SU-DHL-6 (cell line): ENCODE data around the gene DTHD1.

Experiments used
- H2AFZ ChIP-seq: fragments of 200-600 bp; sonication (generic); 2 replicates; pipeline ENCODE4 v1.6.1; 2014; ENCODE audit warnings: low read depth, mild to moderate bottlenecking, moderate library complexity, mixed read lengths, antibody characterized with exemption, low read length; ENCODE audit not compliant: severe bottlenecking
- H3F3A ChIP-seq: fragments of 200-600 bp; shearing (Covaris generic); 2 replicates; pipeline ENCODE4 v1.6.0; 2016; ENCODE audit warnings: antibody characterized with exemption, mild to moderate bottlenecking; ENCODE audit not compliant: insufficient read depth
- H3K27ac ChIP-seq: fragments of 200-600 bp; sonication (generic); 2 replicates; pipeline ENCODE4 v1.5.1; 2016; ENCODE audit warnings: low read depth, mild to moderate bottlenecking, low read length, moderate library complexity, mixed read lengths
- H3K27me3 ChIP-seq: fragments of 200-600 bp; sonication (generic), shearing (Covaris generic); 2 replicates; pipeline ENCODE4 v1.6.0; 2014; ENCODE audit warnings: mild to moderate bottlenecking, low read length
- H3K36me3 ChIP-seq: fragments of 200-600 bp; sonication (generic); 2 replicates; pipeline ENCODE4 v1.6.1; 2014; ENCODE audit warnings: mild to moderate bottlenecking, low read length, mixed read lengths
- H3K4me2 ChIP-seq: fragments of 300-600, 200-600 bp; shearing (Covaris generic), sonication (generic); 2 replicates; pipeline ENCODE4 v1.6.0; 2014; ENCODE audit warnings: low read length, low read depth, mild to moderate bottlenecking; ENCODE audit not compliant: poor library complexity, severe bottlenecking
- H3K4me3 ChIP-seq: fragments of 200-600 bp; sonication (generic); 2 replicates; pipeline ENCODE4 v1.5.1; 2014; ENCODE audit warnings: antibody characterized with exemption, low read length, mild to moderate bottlenecking, mixed read lengths; ENCODE audit not compliant: insufficient read depth, poor library complexity, severe bottlenecking
- H3K79me2 ChIP-seq: fragments of 200-600 bp; sonication (generic); 2 replicates; pipeline ENCODE4 v1.6.1; 2014; ENCODE audit warnings: mild to moderate bottlenecking, low read length, moderate library complexity; ENCODE audit not compliant: insufficient read depth
- H3K9ac ChIP-seq: fragments of 200-600 bp; sonication (generic); 2 replicates; pipeline ENCODE4 v1.7.0; 2014; ENCODE audit warnings: mild to moderate bottlenecking, low read length
- H3K9me2 ChIP-seq: fragments of 200-600 bp; sonication (generic); replicated peaks from 2 replicates; pipeline ENCODE4 v1.6.1; 2014; ENCODE audit warnings: low read length; ENCODE audit not compliant: insufficient read depth
- H3K9me3 ChIP-seq: fragments of 200-600 bp; sonication (generic); 2 replicates; pipeline ENCODE4 v1.6.1; 2014; ENCODE audit warnings: low read length, mixed read lengths; ENCODE audit not compliant: insufficient read depth
- H4K20me1 ChIP-seq: fragments of 200-600 bp; sonication (generic); 2 replicates; pipeline ENCODE4 v1.6.1; 2014; ENCODE audit warnings: low read depth, mild to moderate bottlenecking, antibody characterized with exemption, low read length, moderate library complexity, mixed read lengths
- EZH2phosphoT487 ChIP-seq: fragments of 200-600 bp; sonication (generic), shearing (Covaris generic); conservative IDR thresholded peaks from 2 replicates; pipeline ENCODE4 v1.6.1; 2018; ENCODE audit warnings: mild to moderate bottlenecking, antibody characterized with exemption, low read length, moderate library complexity, mixed read lengths
- TF ChIP-seq, protein P1 (sequence below): fragments of 200-600 bp; sonication (generic); IDR thresholded peaks from one replicate; pipeline ENCODE4 v1.5.1; 2017; ENCODE audit warnings: antibody characterized with exemption, mild to moderate bottlenecking, low read length, moderate library complexity; ENCODE audit not compliant: insufficient read depth, poor library complexity, severe bottlenecking

The DTHD1 gene

GRCh38 chr4:36281384-36282106, at the start of gene DTHD1:
DTHD1 (plus strand) TSS chr4:36281616; CDS start chr4:36281759, 143 bp downstream.
- no peaks in the 10 kb centered on the region for H4K20me1 ChIP-seq
- no peak within 1 kb of the TSS for H3K4me3 ChIP-seq
- H3K9ac ChIP-seq = no peak within 1 kb of the TSS
- H3K9me2 ChIP-seq = no peaks in the 10 kb centered on the region; the same call in 1 of the 2 replicates
- H3K36me3 ChIP-seq = no peaks in the 10 kb centered on the region
- no peak for TF ChIP-seq EZH2phosphoT487
- TF ChIP-seq, protein P1, sequence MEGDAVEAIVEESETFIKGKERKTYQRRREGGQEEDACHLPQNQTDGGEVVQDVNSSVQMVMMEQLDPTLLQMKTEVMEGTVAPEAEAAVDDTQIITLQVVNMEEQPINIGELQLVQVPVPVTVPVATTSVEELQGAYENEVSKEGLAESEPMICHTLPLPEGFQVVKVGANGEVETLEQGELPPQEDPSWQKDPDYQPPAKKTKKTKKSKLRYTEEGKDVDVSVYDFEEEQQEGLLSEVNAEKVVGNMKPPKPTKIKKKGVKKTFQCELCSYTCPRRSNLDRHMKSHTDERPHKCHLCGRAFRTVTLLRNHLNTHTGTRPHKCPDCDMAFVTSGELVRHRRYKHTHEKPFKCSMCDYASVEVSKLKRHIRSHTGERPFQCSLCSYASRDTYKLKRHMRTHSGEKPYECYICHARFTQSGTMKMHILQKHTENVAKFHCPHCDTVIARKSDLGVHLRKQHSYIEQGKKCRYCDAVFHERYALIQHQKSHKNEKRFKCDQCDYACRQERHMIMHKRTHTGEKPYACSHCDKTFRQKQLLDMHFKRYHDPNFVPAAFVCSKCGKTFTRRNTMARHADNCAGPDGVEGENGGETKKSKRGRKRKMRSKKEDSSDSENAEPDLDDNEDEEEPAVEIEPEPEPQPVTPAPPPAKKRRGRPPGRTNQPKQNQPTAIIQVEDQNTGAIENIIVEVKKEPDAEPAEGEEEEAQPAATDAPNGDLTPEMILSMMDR = no peak
- no peak within 1 kb of the TSS for H3K27ac ChIP-seq
- H3K79me2 ChIP-seq = no peaks in the 10 kb centered on the region
- no peaks in the 10 kb centered on the region for H3K27me3 ChIP-seq
- H3K4me2 ChIP-seq = no peak within 1 kb of the TSS
- H2AFZ ChIP-seq = no peak within 1 kb of the TSS
- no peaks in the 10 kb centered on the region for H3F3A ChIP-seq
- no peaks in the 10 kb centered on the region for H3K9me3 ChIP-seq

- Histone ChIP-seq H3K9me2 (no peaks in the 10 kb centered on the region), H3F3A (no peaks in the 10 kb centered on the region), H3K9ac (no peak overlapping the region), H3K27ac (no peak overlapping the region), H3K36me3 (no peaks in the 10 kb centered on the region), H3K27me3 (no peaks in the 10 kb centered on the region), H4K20me1 (no peaks in the 10 kb centered on the region), H2AFZ (no peak overlapping the region), H3K79me2 (no peaks in the 10 kb centered on the region), H3K9me3 (no peaks in the 10 kb centered on the region), H3K4me2 (no peak overlapping the region), H3K4me3 (no peak overlapping the region)
- no peak for TF ChIP-seq EZH2phosphoT487
- TF ChIP-seq, protein P1 = no peak
These were observed 47.7 kb upstream of the DTHD1 start for GRCh38 chr4:36233567-36234266.

- no peak overlapping the region for H3K4me2 ChIP-seq
- no peak overlapping the region for H2AFZ ChIP-seq
- no peak for TF ChIP-seq EZH2phosphoT487
- TF ChIP-seq, protein P1 = no peak
- no peaks in the 10 kb centered on the region for H3K36me3 ChIP-seq
- no peaks in the 10 kb centered on the region for H3K9me3 ChIP-seq
- H3K27ac ChIP-seq = no peak overlapping the region
- H3K27me3 ChIP-seq = no peaks in the 10 kb centered on the region
- no peaks in the 10 kb centered on the region for H4K20me1 ChIP-seq
- no peaks in the 10 kb centered on the region for H3K79me2 ChIP-seq
- no peaks in the 10 kb centered on the region for H3F3A ChIP-seq
- H3K9ac ChIP-seq = no peak overlapping the region
- no peaks in the 10 kb centered on the region for H3K9me2 ChIP-seq
- H3K4me3 ChIP-seq = no peak overlapping the region
These were observed 46.1 kb upstream of the DTHD1 start for GRCh38 chr4:36235306-36235705.
